IPS-18a (cell line): ENCODE measurements around the gene SRSF3.
"Not testable (repeated sequence)": the region's sequence is repeated elsewhere in the genome, so short reads cannot be mapped to it uniquely, and the experiment has no call there.

Experiments used
- H3K27ac ChIP-seq: one replicate; pipeline ENCODE4 v1.5.1; 2013; ENCODE audit warnings: low read length
- H3K27me3 ChIP-seq: one replicate; pipeline ENCODE4 v1.6.1; 2013; ENCODE audit warnings: mild to moderate bottlenecking, low read length; ENCODE audit not compliant: control insufficient read depth, insufficient read depth
- H3K36me3 ChIP-seq: one replicate; pipeline ENCODE4 v1.6.1; 2013; ENCODE audit warnings: low read depth, low read length; ENCODE audit not compliant: control insufficient read depth
- H3K4me1 ChIP-seq: one replicate; pipeline ENCODE4 v1.6.1; 2013; ENCODE audit warnings: low read depth, low read length; ENCODE audit not compliant: control insufficient read depth
- H3K4me3 ChIP-seq: one replicate; pipeline ENCODE4 v1.5.1; 2013; ENCODE audit warnings: low read length
- H3K9ac ChIP-seq: one replicate; pipeline ENCODE4 v1.6.1; 2013; ENCODE audit warnings: mild to moderate bottlenecking, low read length, moderate library complexity
- H3K9me3 ChIP-seq: one replicate; pipeline ENCODE4 v1.6.1; 2013; ENCODE audit warnings: low read depth, low read length; ENCODE audit not compliant: control insufficient read depth

The SRSF3 gene

DNA sequence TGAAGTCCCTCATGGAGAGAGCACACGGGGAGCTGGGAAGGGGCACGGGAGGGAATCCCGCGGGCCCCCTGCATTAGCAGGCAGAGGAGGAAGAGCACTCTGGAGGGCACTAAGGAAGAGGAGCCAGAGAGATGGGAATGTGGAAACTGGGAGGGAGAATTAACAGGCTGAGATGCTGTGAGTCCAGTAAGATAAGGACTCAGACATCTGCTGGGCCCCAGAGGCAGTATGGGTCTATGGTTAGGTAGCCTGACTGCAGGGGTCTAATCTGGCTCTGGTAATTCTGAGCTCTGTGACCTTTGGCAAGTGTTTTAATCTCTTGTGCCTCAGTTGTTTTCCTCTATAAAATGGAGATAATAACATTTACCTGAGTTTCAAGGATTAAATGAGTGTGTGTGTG lies 15.7 kb upstream of the SRSF3 start:
- Histone ChIP-seq H3K9me3 (no peaks in the 10 kb centered on the region), H3K4me1 (no peaks in the 10 kb centered on the region), H3K36me3 (no peaks in the 10 kb centered on the region), H3K9ac (no peak overlapping the region), H3K27ac (no peak overlapping the region), H3K4me3 (no peak overlapping the region), H3K27me3 (no peaks in the 10 kb centered on the region)

DNA sequence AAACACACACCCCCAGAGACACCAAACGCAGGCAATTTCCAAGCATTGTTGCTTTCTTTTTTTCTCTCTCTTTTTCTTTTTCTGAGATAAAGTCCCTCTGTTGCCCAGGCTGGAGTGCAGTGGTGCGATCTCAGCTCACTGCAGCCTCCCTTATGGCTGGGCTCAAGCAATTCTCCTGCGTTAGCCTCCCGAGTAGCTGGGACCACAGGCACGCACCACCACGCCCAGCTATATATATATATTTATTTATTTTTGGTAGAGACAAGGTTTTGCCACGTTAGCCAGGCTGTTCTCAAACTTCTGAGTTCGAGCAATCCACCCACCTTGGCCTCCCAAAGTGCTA lies 14.0 kb upstream of the SRSF3 start:
- no peak overlapping the region for H3K9ac ChIP-seq
- no peaks in the 10 kb centered on the region for H3K4me1 ChIP-seq
- no peak overlapping the region for H3K4me3 ChIP-seq
- H3K27me3 ChIP-seq = no peaks in the 10 kb centered on the region
- no peaks in the 10 kb centered on the region for H3K9me3 ChIP-seq
- no peak overlapping the region for H3K27ac ChIP-seq
- H3K36me3 ChIP-seq = no peaks in the 10 kb centered on the region

DNA sequence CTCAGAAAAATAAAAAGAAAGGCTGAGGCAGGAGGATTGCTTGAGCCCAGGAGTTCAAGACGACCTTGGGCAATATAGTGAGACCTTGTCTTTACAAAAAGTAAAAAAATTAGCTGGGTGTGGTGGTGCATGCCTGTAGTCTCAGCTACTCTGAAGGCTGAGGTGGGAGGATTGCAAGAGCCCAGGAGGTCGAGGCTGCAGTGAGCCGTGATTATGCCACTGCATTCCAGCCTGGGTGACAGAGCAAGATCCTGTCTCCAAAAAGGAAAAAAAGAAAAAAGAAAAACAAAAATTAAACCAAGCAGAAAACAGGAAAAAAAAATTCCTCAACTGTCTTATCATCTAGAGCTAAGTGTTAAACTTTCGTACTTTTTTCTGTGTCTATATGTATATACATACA lies 12.4 kb upstream of the SRSF3 start:
- Histone ChIP-seq H3K27ac (no peak overlapping the region), H3K9ac (no peak overlapping the region), H3K36me3 (no peaks in the 10 kb centered on the region), H3K9me3 (no peaks in the 10 kb centered on the region), H3K27me3 (no peaks in the 10 kb centered on the region), H3K4me3 (no peak overlapping the region), H3K4me1 (no peaks in the 10 kb centered on the region)

DNA sequence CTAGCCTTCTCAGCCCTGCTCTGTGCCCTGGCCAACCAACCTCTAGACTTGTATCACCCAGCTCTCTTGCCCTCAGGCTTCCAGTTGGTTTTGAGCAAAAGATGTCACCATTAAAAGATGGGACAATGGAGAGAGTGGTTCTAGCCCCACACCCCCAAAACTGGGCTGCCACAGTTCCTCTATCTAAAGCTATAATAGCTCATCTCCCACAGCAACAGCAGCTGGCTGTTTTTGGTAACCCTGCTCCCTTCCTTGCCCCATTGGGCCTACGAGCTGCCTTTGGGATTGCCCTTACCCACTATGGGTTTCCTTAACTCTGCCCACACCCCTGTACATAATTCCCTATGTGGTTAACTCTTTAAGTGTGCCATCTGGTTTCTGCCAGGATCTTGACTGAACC lies 7.6 kb upstream of the SRSF3 start:
- Histone ChIP-seq H3K27me3 (no peaks in the 10 kb centered on the region), H3K4me1 (no peaks in the 10 kb centered on the region), H3K9me3 (no peaks in the 10 kb centered on the region), H3K27ac (no peak overlapping the region), H3K4me3 (no peak overlapping the region), H3K36me3 (no peaks in the 10 kb centered on the region), H3K9ac (no peak overlapping the region)

DNA sequence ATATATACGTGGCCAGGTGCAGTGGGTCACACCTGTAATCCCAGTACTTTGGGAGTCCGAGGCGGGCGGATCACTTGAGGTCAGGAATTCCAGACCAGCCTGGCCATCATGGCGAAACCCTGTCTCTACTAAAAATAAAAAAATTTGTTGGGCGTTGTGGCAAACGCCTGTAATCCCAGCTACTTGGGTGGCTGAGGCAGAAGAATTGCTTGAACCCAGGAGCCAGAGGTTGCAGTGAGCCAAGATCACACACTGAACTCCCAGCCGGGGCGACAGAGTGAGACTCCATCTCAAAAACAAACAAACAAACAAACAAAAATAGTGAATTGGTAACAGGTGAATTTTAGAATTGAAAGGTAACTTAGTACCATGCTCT lies 5.1 kb upstream of the SRSF3 start:
- not testable (repeated sequence) for H3K27me3 ChIP-seq, H3K36me3 ChIP-seq, H3K4me3 ChIP-seq, H3K9me3 ChIP-seq, H3K4me1 ChIP-seq, H3K27ac ChIP-seq, H3K9ac ChIP-seq

DNA sequence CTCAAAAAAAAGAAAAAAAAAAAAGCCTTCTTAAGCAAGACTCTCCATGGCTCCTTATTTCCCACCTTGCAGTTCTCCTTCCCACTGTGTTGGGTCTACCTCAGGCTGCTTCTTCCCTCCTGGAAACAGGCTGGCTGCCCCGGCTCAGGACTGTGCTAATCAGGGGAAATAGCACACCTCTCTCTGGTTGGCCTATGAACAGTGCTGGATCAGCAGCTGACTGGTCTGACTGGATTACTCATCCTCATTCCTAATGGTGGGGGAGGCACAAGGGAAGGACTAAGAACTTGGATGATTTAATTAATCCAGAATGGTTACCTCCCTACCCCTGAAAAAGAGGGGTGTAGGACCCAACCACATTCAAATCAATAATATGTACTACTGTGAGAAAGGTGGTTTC lies 3.9 kb upstream of the SRSF3 start:
- H3K9ac ChIP-seq = no peak overlapping the region
- no peak overlapping the region for H3K27ac ChIP-seq
- peaks cover 4% of the 10 kb centered on the region for H3K4me1 ChIP-seq
- H3K9me3 ChIP-seq = no peaks in the 10 kb centered on the region
- no peak overlapping the region for H3K4me3 ChIP-seq
- peaks cover 3% of the 10 kb centered on the region for H3K36me3 ChIP-seq
- no peaks in the 10 kb centered on the region for H3K27me3 ChIP-seq

DNA sequence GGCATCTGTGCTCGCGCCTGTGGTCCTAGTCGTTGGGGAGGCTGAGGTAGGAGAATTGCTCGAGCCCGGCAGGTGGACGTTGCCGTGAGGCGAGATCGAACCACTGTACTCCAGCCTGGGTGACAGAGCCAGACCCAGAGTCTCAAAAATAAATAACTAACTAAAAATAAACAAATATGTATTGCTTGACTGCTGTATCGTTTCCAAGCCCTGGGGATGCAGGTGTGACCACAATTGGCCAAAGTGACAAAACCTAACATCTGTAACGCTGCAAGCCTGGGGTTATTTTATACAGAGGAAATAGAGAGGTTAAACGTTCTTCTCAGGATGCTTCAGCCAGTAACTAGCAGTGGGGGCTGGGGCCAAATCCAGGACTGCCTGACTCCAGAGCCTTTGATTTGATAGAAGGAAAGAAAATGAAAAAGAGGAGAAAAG lies 1.9 kb upstream of the SRSF3 start:
- H3K9me3 ChIP-seq = no peaks in the 10 kb centered on the region
- H3K4me1 ChIP-seq = peaks cover 4% of the 10 kb centered on the region
- no peak overlapping the region for H3K27ac ChIP-seq
- H3K27me3 ChIP-seq = no peaks in the 10 kb centered on the region
- H3K36me3 ChIP-seq = peaks cover 21% of the 10 kb centered on the region
- no peak overlapping the region for H3K4me3 ChIP-seq
- H3K9ac ChIP-seq = no peak overlapping the region

DNA sequence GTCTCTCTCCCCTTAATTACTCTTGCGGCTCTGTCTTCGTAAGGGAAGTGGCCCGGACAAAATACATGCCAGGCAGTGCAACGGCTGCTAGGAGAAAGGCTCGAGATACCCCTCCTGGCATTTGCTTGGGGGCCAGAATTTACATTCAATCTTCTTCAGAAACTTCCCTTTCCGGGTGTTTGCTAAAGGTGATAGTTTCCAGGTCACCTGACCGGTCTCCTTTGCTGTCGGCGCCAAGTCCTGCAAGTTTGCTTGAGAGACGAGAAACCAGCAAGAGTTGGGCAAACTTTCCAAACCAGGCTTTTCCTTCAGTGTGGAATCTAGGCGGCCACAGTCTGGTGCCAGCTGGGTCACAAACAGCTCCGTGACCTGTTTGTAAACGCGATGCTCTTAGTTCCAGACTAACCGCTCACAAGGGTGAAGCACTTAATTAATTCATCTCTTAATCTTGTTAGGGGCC lies 563 bp upstream of the SRSF3 start:
- Histone ChIP-seq H3K9me3 (no peaks in the 10 kb centered on the region), H3K9ac (peak overlapping the region; percentile 100), H3K27ac (peak overlapping the region; percentile 98), H3K36me3 (peaks cover 35% of the 10 kb centered on the region), H3K4me1 (peaks cover 7% of the 10 kb centered on the region), H3K4me3 (peak overlapping the region; percentile 99), H3K27me3 (no peaks in the 10 kb centered on the region)

DNA sequence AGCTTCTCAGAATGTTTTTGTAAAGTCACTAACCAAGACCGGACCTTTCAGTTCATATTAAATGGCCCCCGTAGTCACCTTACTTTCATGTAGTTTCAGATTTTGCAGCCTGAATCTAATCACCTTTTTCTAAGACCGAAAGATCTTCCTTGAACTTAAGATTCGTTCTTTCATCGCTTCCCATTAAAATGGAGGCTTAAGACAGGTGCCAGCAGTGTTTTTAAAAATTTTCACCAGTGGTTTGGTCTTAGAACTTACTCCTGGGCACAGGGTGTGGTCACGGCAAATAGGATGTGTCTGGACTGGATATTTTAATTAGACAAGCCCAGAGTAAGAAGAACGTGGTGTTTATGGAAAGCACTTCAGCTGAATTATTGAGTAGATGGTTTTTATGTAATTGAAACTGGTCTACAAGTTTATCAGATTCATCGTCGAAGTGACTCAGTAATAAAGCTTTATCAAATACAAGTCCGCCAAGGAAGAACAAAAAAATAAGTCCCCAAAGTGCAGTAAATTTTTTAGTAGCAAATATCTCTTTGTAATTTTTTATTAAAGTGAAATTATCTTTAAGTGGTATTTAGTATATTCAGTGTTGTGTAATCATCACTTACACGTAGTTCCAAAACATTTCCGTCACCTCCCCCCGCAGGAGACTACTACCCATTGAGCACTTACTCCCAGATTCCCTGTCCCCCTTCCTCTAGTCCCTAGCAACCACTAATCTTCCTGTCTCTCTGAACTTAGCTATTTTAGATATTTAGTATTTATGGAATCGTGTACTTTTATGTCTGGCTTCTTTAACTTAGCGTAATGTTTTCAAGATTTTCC lies 868 bp downstream of the SRSF3 start:
- Histone ChIP-seq H3K27ac (peak overlapping the region; percentile 96), H3K4me3 (peak overlapping the region; percentile 99), H3K36me3 (peaks cover 49% of the 10 kb centered on the region), H3K9me3 (no peaks in the 10 kb centered on the region), H3K4me1 (peaks cover 9% of the 10 kb centered on the region), H3K27me3 (no peaks in the 10 kb centered on the region), H3K9ac (peak overlapping the region; percentile 100)

DNA sequence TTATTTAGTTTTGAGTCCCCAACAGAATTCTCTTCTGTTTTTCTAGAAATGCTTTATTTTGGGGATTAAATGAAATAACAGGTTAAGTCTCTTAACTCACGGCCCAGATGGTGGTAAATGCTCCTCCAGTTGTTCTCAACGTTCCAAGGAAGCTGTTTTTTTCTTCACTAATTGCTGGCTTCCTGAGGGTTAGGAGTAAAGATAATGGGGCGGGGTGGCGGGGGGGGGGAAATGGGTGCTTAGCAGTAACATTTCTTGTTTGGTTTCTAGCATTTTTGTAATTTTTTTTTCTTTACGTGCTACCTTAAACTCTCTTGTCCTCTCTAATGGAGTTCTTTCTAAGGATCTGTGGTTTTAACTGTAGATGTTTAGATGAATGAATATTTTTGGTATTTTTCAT lies 2.2 kb downstream of the SRSF3 start:
- H3K4me1 ChIP-seq = peaks cover 9% of the 10 kb centered on the region
- no peaks in the 10 kb centered on the region for H3K27me3 ChIP-seq
- no peaks in the 10 kb centered on the region for H3K9me3 ChIP-seq
- peaks cover 63% of the 10 kb centered on the region for H3K36me3 ChIP-seq
- peak overlapping the region; percentile 99 for H3K4me3 ChIP-seq
- peak overlapping the region; percentile 100 for H3K9ac ChIP-seq
- no peak overlapping the region for H3K27ac ChIP-seq

DNA sequence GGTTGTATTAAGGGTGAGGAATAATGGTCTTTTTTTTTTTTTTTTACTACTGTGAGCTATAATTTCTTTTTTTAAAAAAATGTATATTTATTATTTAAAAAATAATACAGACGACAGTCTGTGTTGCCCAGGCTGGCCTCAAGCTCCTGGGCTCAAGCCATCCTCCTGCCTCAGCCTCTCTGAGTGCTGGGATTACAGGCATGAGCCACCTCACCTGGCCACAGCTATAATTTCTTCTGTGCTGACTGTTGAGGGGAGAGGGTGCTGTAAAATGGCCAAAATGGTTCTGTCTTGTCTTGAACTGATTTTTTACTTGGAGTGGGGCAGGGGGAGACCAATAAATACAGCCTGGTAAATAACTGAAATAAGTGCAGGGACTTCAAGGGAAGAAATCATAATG lies 3.6 kb downstream of the SRSF3 start:
- no peak overlapping the region for H3K27ac ChIP-seq
- no peaks in the 10 kb centered on the region for H3K27me3 ChIP-seq
- no peak overlapping the region for H3K9ac ChIP-seq
- H3K9me3 ChIP-seq = no peaks in the 10 kb centered on the region
- H3K4me3 ChIP-seq = peak overlapping the region; percentile 99
- peaks cover 9% of the 10 kb centered on the region for H3K4me1 ChIP-seq
- H3K36me3 ChIP-seq = peaks cover 77% of the 10 kb centered on the region

DNA sequence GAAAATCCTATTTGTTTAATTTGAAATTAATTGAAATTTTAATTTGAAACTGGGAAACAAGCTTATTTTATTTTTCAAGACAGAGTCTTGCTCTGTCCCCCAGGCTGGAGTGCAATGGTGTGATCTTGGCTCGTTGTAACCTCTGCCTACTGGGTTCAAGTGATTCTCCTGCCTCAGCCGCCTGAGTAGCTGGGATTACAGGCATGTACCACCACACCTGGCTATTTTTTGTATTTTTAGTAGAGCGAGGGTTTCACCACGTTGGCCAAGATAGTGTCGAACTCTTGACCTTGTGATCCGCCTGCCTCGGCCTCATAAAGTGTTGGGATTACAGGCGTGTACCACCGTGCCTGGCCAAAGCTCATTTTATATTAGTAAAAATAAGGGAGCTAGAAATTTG lies 4.2 kb downstream of the SRSF3 start:
- no peaks in the 10 kb centered on the region for H3K9me3 ChIP-seq
- no peak overlapping the region for H3K27ac ChIP-seq
- no peaks in the 10 kb centered on the region for H3K27me3 ChIP-seq
- peaks cover 9% of the 10 kb centered on the region for H3K4me1 ChIP-seq
- peaks cover 82% of the 10 kb centered on the region for H3K36me3 ChIP-seq
- no peak overlapping the region for H3K9ac ChIP-seq
- peak overlapping the region; percentile 99 for H3K4me3 ChIP-seq
